Fibroblast of skin of back (primary cell): ENCODE results near the gene STXBP5L.
A peak's percentile ranks its signal among the peaks of the same experiment; 100 is the strongest.
"Not testable (repeated sequence)": the region's sequence is repeated elsewhere in the genome, so short reads cannot be mapped to it uniquely, and the experiment has no call there.

Source experiments
- DNase-seq: peaks from one replicate; pipeline ENCODE4 v3.0.0-alpha.2; 2013

STXBP5L gene

DNA sequence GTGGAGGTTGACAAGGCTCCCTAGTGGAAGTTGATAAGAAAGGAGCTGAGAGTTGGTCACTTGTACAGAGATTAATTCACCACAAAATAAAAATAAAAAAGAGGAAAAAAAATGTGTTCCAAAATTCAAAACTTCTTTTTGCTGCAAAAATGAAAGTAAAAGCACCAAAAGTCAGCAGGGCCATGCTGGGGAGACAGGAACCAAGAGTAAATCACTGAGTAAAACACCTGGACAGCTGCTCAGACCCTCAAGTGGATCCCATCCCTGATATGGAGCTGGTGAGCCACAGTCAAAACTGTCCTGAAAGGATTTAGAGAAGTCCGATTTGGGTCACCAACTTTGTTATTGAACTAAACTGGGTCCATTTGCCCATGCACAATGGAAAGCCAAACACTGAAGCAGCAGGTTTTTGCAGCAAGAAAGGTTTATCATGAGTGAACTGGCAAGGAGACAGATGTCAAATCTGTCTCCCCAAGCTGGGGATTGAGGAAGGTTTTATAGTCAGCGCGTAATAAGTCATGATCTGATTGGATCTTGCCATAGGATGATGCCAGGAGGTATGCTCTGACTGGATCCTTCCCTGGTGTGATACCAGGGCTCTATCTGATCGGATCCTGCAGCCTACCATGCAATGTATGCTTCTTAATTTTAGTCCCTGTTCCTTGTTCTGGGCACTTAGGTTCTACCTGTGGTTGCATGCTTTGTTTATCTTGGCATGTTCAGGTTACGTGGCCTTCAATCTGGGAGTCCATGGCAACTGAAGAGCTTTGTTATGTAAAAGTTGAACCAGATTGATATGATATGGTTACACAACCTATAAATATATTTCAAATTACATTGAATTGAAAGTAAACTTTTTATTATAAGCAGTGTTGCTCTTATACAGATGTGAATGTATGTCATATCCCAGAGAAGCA lies 324.6 kb downstream of the STXBP5L start:
- DNase-seq = no peak

DNA sequence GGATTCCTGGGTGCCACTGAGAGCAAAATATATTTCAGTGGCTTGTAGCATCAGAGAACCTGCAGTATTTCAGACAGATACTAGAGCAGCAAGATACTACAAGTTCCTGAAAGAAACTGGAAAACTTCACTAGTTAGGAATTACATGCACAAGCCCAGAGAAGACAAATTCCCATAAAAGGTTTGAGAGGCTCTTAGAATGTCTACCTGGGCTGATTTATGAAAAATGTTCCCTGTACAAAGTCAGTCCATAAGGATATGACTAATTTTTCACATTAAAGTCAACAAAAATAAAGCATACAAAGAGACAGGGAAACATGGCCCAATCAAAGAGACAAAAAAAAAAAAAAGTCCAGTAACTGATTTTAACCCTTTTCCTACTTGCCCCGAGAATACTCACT lies 335.2 kb downstream of the STXBP5L start:
- DNase-seq = no peak

DNA sequence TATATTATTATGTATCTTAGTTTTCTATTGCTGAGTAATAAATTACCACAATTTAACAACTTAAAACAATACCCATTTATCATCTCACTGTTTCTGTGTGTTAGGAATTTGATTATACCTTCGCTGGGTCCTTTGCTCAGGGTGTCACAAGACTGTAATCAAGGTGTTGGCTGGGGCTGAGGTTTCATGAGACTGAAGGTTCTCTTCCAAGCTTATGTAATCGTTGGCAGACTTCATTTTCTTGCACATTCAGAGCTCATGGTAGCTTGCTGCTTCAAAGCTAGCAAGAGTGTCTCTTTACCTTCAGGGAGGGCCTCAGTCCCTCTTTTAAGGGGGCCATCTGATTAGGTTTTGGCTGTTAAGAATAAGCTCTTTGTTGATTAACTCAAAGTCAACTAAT lies 344.7 kb downstream of the STXBP5L start:
- DNase-seq = no peak

DNA sequence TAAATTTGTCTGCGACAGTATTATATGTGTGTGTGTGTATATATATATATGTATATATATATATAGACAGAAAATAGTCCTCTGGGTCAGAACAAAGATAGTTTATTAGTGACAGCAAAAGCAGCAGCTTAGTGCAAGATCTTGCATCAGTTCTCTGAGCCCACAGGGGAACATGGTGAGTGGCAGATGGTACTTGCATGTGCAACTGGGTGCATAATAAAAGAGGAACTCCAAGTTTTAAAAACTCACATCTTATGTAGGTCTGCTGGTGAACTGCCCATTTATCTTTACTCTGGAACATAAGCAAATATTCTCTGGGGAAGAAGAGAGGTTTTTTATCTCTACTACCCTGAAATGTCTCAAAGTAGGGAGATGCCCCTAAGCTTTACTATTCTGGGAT lies 361.4 kb downstream of the STXBP5L start:
- no peak for DNase-seq

DNA sequence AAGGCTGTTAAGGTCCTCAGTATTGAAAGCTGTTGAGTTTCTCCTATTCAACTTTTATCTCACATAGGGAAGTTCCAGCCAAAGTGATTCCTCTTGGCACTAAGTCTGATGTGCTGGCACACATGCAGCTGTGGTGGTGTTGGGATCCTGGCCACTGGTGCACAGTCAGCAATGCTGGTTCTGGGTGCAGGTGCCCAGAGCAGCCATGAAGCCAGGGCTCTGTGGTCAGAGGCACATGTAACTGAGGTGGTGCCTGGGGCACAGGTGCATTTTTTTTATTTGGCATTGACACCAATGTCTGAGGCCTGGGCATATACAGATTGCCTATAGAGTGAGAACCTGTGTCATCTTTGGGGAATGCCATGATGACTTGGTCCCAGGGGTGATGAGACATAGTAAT lies 366.4 kb downstream of the STXBP5L start:
- no peak for DNase-seq

DNA sequence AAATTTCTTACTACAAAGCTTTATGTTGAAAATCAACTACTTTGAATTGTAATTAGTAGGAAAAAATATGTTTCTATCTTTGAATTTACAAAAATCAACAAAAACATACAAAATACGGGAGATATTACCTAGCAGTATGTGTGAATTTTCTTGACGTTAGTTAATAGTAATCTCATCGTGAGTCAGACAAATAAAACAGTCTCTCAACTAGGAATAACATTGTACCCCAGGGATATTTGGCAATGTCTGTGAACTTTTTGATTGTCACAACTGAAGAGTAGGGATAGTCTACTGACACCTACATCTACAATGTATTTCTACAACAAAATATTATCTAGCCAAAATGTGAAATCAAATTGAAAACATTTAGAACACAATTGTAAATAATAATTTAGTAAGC lies 387.4 kb downstream of the STXBP5L start:
- no peak for DNase-seq

DNA sequence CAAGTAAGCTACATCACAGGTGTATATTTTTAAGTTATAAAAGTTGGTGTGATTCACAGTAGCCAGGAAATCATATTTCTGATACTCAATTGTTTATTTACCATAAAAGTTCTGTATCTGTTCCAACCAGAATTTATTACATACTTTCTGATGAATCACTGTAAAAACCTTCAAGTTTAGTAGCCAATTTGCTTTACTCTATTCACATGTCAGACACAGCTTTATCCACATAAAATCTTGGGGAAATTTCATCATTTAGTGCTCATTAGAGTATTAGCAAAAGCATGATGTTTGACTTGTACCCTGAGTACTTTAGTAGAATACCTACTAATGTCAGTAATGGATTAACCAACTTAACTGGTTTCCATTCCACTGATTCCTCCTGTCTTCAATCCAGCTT lies 388.0 kb downstream of the STXBP5L start:
- DNase-seq = no peak

DNA sequence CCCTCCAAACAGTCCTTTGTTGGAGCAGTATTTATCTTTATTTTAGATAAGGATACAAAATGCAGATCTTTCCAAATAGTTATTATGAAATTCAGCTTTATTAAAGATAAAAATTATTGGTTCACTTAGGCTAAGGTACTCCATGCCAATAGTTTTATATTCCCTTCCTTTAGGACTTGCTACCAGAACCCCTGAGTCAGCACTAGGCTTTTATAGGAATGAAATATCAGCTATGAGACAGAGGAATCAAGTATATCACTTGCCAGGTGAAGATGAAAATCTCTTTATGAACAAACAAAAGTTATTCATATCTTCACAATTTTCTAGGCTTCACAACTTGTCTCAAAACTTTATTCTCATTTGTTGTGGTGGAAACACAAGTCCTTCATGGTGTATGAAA lies 416.3 kb downstream of the STXBP5L start:
- no peak for DNase-seq

DNA sequence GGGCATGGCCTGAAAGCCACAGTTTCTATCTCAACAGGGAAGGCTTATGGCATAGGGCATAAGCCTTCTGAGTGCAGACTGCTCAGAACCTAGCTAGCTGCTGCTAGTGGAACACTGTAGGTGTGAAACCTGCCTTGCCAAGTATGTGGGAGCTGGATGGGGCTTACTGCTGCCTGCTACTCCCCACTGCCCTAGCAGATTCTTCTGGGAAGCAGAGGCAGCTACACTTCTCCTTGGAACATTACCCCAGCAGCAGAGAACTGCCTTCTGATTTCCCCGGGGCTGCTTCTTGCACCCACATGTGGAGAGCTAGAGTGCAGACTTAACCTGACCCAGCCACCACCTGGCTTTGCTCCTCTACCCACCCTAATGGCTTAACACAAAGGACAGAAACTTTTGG lies 422.1 kb downstream of the STXBP5L start:
- no peak for DNase-seq

DNA sequence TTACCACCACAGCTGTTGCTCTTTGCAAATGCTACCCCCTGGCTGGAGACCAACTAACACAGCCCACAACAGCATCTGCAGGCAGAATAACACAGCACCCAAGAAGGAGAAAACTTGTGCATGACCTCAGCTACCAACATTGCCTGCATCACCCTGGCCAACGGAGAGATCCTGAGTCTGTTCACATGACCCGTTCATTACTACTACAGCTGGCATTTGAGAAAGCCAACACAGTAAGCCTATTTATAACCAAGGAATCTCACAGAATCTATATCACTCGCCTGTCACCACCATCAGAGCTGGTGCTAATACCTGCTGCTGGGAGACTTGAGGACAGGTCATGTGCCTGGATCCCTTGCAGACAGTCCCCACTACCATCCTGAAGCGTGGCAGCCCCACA lies 422.6 kb downstream of the STXBP5L start:
- DNase-seq = no peak

DNA sequence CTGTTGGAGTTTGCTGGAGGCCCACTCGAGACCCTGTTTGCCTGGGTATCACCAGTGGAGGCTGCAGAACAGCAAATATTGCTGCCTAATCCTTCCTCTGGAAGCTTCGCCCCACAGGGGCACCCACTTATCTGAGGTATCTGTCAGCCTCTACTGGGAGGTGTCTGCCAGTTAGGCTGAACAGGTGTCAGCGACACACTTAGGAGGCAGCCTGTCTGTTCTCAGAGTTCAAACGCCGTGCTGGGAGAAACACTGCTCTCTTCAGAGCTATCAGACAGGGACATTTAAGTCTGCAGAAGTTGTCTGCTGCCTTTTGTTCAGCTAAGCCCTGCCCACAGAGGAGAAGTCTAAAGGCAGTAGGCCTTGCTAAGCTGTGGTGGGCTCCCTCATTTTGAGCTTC lies 448.0 kb downstream of the STXBP5L start:
- DNase-seq = not testable (repeated sequence)

DNA sequence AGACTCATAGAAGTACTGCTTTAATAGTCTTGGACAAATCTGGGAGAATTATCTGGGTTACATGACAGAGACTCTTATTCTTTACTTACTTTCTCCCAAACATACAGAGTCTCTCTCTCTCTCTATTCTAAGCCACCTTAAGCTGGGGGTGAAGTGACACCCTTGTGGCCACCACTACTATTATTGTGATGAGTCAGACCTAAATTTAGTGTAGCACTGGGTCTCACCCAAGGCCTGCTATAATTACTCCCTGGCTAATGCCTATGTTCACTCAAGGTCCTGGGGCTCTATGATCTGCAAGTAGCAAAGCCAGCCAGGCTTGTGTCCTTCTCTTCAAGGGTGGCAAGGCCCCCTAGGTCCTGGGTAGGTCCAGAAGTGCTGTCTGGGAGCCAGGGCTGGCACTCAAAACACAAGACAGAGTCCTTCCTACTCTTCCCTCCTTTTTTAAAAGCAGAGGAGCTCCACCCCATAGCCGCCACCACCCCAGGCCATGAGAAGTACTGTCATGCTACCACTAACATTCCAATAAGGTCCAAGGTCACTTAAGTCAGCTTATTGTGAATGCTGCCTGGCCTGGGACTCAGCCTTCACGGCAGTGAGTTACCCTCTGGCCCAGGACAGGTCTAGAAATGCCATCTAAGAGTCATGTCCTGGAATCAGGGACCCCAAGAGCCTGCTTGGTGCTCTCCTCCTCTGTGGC lies 454.2 kb downstream of the STXBP5L start:
- no peak for DNase-seq

DNA sequence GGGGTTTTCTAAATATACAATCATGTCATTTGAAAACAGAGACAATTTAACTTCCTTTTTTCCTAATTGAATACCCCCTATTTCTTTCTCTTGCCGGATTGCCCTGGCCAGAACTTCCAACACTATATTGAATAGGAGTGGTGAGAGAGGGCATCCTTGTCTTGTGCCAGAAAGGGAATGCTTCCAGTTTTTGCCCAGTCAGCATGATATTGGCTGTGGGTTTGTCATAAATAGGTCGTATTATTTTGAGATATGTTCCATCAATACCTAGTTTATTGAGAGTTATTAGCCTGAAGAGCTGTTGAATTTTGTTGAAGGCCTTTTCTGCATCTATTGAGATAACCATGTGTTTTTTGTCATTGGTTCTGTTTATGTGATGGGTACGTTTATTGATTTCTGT lies 480.3 kb downstream of the STXBP5L start:
- DNase-seq = not testable (repeated sequence)

DNA sequence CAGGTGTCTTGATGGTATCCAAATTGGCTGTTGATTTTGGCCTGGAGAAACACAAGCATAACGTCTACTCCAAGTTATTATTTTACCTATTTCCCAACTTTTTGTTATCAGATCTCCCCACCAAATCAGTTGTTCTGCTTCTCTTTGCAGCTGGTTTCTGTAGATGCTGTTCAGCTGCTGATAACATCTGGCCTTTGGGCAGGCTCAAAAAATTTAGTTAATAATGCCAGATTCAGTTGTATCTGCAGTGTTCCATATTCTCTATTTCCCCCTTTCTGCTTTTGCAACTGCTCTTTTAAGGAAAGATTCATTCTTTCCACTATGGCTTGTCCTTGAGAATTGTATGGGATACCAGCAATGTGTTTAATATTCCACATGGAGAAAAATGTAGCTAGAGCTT lies 488.0 kb downstream of the STXBP5L start:
- not testable (repeated sequence) for DNase-seq

DNA sequence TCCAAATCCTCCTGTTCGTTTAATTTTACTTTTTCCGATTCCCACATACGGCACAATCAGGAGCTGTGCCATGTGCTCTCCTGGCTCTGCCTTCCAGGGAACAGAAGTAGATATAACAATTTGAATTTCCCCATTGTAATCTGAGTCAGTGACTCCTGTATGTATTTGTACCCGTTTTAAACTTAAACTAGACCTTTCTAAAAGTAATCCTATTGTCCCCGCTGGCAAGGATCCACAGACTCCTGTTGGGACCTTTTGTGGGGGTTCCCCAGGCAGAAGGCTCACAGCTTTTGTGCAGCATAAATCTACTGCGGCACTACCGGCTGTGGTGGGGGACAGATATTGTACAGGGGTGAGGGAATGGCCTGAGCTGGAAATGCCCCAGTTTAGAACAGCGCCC lies 490.0 kb downstream of the STXBP5L start:
- not testable (repeated sequence) for DNase-seq

DNA sequence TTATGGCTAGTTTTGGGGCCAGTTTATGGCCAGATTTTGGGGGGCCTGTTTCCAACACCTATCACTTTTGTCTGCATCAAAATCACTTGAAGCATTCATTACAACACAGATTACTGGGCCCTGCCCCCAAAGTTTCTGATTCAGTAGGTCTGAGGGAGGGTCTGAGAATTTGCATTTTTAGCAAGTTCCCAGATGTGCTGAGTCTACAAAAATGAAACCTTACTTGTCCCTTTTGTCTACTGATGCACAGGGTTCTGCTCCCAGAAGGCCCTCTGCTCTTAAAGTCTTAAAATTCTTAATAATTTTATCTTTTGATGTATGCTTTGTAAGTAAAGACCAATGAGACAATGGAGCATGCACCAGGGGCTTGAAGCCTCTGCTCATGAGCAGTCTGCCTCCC lies 491.8 kb downstream of the STXBP5L start:
- no peak for DNase-seq

DNA sequence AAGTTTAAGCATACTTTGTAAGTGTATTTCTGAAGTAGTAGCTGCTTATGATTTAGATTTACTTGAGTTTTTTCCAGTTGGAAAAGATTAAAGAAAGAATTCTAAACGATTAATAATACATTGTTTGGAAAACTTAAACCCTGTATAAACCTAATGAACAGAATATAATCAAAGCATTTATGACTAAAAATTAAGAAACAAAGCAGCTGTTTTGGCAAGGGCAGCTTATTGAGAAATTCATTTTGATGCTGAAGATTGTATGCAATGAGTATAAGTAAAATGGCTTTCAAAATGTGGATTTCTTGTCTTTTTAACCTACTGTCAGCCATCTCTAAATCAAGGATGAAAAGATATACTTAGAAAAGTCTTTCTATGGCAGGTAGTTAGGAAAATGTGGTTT lies 497.6 kb downstream of the STXBP5L start:
- DNase-seq = no peak

DNA sequence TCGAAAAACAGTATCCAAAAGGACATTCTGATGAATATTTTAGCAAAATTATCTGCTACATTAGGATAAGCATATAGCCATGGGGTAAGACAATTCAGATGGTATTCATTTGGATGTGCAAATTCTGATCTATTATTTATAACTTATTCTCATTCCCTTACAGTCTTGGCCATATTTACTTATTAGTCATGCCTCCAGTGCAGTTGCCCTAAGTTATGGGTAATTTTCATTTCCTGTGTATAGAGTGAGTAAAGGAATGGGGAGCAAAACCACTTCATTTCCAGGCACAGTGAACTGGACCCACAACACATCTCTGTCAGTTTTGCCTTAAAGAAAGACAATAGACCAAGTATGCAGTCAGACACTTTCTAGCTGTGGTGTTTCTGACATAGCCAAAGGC lies 503.5 kb downstream of the STXBP5L start:
- DNase-seq = peak; percentile 54

DNA sequence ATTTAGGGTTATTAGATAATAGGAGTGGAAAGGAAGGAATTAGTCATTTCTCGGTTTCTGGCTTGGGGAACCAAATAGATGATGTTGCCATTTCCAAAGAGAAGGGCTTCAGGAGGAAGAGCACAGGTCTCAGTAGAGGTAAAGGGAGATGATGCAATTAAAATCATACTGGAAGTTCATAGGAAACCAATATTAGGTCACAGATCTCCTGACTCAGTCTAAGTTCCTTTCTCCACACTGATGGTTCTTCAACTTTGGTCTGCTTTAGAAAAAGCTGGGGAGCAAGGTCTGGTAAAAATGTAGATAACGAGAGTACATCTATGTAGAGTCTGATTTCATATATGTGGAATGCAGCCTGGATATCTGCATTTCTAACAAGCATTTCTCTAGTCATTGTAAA lies 506.9 kb downstream of the STXBP5L start:
- DNase-seq = no peak

DNA sequence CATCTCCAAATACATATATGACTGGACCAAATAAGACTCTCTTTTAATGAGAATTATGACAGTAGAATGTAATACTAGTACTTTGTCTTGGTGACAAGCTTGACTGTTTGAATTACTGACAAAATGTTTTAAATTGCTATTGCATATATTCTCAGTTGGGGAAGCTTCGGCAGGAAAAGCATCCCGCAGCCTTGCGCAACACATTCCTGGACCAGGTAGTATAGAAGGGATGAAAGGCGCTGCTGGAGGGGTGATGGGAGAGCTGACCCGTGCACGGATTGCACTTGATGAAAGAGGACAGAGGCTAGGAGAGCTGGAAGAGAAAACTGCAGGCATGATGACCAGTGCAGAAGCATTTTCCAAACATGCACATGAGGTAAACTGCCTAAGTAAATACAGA lies 510.2 kb downstream of the STXBP5L start:
- DNase-seq = no peak

DNA sequence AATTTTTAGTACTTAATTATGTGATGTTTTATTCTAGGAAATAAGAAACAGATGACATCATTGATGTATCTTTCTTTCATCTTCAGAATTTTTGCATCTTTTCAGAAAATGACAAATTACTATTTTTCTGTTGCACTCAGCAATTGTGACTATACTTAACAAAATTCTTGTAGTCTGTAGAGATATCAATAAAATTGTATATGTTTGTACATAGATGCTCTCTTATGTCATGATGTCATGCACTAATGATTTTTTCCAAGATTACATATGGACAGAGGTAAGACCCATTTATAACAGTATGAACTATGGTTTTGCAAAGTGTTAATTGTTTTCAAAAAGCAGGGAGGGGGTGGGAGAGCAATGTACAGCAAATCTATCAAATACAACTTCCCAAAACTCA lies 516.5 kb downstream of the STXBP5L start:
- no peak for DNase-seq

DNA sequence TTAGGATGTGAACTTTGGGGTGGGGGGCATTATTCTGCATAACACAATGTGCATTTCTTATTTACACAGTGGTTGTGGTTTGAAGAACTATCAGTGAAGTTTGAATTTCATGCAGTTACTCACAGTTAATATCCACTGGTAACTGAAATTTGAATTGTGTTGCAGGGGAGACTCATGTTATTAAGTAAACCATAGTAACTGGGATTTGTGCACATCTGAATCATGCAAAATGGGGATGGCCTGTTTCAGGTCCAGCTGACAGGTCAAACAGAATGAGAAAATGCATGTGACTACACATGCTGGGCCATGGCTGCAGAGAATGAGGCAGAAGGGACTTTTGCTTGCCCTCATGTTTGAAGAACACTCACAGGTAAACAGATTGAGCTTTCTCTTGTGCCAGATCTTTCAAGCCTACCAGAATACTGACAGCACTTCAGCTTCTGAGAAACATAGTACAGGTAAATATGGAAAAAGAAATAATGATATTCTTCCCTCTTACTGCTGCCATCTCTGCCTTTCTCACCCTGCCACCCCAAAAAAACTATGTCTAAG lies 522.7 kb downstream of the STXBP5L start:
- no peak for DNase-seq

DNA sequence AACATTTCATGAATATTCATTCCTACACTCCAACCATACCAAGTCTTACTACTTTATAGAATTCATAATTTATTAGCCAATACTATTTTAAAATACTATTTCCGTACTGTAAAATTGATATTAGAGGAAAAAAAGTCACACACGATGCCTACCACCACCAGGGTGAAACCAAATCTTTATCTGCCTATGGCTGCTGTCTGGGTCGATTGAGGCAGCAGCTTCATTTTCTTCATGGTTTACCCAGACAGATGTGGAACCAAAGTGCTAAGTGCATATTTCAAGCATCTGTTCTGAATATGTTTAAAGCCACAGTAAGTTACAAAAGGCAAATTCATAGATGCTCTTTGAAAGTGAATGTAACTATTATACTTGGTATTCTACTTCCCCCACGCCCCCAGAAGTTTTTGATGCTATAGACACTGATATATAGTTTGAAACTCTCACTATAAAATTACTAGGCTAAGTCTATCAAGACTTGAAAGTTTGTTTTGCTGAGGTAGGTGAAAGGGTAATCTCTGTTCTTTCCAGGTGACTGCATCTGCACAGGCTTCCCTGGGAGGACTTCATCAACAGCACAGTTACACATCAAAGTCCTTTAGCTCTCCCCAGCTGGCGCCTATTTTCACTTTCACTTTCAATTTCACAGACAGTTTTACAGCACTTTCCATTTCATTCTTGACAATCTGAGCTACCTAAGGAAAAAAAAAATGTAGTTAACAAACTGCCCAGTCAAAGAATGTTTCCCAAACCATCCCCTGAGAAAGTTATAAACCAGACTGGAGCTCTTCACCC lies 523.9 kb downstream of the STXBP5L start:
- peak; percentile 52 for DNase-seq
